Chondrocyte (in vitro differentiated cells): ENCODE measurements around the gene TBC1D4. TPM values are rescaled to one million over a fixed set of nuclear protein-coding genes. Genes with fewer than 3 reads are reported as not detected.

Experiments
- DNase-seq: peaks from one replicate; pipeline ENCODE4 v3.0.0; 2021; ENCODE audit warnings: mixed read lengths, low spot score
- H3K27ac Mint-ChIP-seq: one replicate; pipeline ENCODE4 v1.8.0; 2021; ENCODE audit warnings: mild to moderate bottlenecking, moderate library complexity, mixed read lengths; ENCODE audit not compliant: unreplicated experiment
- H3K27me3 Mint-ChIP-seq: 2 replicates; pipeline ENCODE4 v1.8.0; 2021; ENCODE audit warnings: low read depth, mixed read lengths
- H3K36me3 Mint-ChIP-seq: 2 replicates; pipeline ENCODE4 v1.8.0; 2021; ENCODE audit warnings: low read depth, mixed read lengths
- H3K4me1 Mint-ChIP-seq: 2 replicates; pipeline ENCODE4 v1.8.0; 2021; ENCODE audit warnings: low read depth, mild to moderate bottlenecking, mixed read lengths
- H3K4me3 Mint-ChIP-seq: one replicate; pipeline ENCODE4 v1.8.0; 2021; ENCODE audit warnings: mild to moderate bottlenecking, moderate library complexity, mixed read lengths; ENCODE audit not compliant: unreplicated experiment
- H3K9me3 Mint-ChIP-seq: 2 replicates; pipeline ENCODE4 v1.8.0; 2021; ENCODE audit warnings: low read depth, mixed read lengths
- total RNA-seq: library from RNA; stranded (reverse); gene quantifications from 3 replicates; pipeline ENCODE4 v1.2.1, GENCODE V29; 2021
- TF ChIP-seq, protein P1 (sequence below): fragments of 200-600 bp; sonication (generic); IDR thresholded peaks from 2 replicates; pipeline ENCODE4 v1.5.0; 2021; ENCODE audit warnings: antibody characterized with exemption, mild to moderate bottlenecking, moderate library complexity

The TBC1D4 gene
- total RNA-seq, 1 donor from 2014 or later = 5.7 TPM

DNA sequence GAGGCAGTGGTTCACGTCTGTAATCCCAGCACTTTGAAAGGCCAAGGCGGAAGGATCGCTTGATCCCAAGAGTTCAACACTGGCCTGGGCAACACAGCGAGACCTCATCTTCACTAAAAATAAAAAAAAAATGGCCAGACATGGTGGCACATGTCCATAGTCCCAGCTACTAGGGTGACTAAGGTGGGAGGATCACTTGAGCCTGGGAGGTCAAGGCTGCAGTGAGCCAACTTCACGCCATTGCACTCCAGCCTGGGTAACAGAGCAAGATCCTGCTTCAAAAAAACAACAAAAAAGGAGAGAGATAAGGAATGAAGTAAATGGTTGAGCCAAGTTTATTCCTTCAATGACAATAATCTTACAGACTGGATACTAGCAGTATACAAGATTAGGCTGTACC, 21.3 kb downstream of the TBC1D4 start:
- peaks cover 23% of the 10 kb centered on the region for H3K4me1 Mint-ChIP-seq
- no peak overlapping the region for H3K4me3 Mint-ChIP-seq
- H3K36me3 Mint-ChIP-seq = no peaks in the 10 kb centered on the region
- TF ChIP-seq, protein P1, sequence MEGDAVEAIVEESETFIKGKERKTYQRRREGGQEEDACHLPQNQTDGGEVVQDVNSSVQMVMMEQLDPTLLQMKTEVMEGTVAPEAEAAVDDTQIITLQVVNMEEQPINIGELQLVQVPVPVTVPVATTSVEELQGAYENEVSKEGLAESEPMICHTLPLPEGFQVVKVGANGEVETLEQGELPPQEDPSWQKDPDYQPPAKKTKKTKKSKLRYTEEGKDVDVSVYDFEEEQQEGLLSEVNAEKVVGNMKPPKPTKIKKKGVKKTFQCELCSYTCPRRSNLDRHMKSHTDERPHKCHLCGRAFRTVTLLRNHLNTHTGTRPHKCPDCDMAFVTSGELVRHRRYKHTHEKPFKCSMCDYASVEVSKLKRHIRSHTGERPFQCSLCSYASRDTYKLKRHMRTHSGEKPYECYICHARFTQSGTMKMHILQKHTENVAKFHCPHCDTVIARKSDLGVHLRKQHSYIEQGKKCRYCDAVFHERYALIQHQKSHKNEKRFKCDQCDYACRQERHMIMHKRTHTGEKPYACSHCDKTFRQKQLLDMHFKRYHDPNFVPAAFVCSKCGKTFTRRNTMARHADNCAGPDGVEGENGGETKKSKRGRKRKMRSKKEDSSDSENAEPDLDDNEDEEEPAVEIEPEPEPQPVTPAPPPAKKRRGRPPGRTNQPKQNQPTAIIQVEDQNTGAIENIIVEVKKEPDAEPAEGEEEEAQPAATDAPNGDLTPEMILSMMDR = no peak
- no peak for DNase-seq
- no peak overlapping the region for H3K27ac Mint-ChIP-seq
- peaks cover 2% of the 10 kb centered on the region for H3K9me3 Mint-ChIP-seq
- H3K27me3 Mint-ChIP-seq = no peaks in the 10 kb centered on the region

DNA sequence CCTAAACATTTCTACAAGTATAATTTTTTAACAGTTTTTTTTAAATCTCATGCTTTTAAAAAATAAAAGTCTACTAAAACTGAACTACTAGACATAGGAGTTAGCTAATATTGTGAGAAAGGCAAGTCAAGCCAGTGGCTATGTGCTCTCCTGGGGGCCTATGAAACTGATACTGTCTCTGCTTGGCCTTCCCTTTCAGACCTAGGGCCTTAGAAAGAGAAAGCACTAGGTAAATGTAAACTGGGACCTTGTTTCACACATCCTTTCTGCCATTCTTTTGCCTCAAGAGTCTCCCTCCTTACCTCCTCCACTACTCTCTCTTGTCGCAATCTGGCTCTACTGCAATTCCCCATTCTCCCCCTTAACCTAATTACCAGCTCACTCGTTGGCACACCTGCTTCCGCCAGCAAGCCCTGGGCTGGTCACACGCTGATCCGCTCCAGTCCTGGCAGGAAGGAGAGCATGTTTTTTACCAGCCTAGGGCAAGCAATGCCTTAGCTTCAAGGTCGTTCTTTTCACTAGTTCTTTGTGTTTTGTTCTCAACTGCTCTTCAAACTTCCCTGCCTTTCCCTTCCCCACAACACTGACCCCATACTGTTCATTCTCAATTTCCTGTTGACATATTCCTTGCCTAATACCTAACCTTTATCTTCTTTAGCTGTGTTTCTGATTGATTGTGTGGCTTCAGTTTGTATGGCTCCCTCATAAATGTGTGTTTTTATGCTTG, 23.1 kb downstream of the TBC1D4 start:
- no peaks in the 10 kb centered on the region for H3K9me3 Mint-ChIP-seq
- H3K4me3 Mint-ChIP-seq = no peak overlapping the region
- no peaks in the 10 kb centered on the region for H3K27me3 Mint-ChIP-seq
- H3K4me1 Mint-ChIP-seq = peaks cover 23% of the 10 kb centered on the region
- TF ChIP-seq, protein P1 = no peak
- H3K27ac Mint-ChIP-seq = no peak overlapping the region
- DNase-seq = no peak
- no peaks in the 10 kb centered on the region for H3K36me3 Mint-ChIP-seq

DNA sequence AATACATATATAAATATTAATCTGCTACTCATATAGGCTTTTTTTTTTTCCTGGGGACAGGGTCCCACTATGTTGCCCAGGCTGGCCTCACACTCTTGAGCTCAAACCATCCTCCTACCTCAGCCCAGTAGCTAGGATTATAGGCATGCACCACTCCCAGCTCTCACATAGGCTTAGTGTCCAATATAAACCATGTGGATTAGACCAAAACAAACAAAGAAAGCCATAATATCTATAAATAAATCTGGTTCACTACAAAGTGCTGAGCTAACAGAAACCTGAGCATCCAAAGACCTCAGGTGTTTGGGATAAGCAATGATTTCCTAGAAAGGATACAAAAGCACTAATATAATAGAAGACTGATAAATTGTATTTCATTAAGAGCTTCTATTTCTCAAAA, 26.0 kb downstream of the TBC1D4 start:
- Mint-ChIP-seq H3K27ac (no peak overlapping the region), H3K4me1 (peaks cover 19% of the 10 kb centered on the region), H3K27me3 (no peaks in the 10 kb centered on the region), H3K9me3 (no peaks in the 10 kb centered on the region), H3K36me3 (no peaks in the 10 kb centered on the region), H3K4me3 (no peak overlapping the region)
- TF ChIP-seq, protein P1 = no peak
- no peak for DNase-seq

DNA sequence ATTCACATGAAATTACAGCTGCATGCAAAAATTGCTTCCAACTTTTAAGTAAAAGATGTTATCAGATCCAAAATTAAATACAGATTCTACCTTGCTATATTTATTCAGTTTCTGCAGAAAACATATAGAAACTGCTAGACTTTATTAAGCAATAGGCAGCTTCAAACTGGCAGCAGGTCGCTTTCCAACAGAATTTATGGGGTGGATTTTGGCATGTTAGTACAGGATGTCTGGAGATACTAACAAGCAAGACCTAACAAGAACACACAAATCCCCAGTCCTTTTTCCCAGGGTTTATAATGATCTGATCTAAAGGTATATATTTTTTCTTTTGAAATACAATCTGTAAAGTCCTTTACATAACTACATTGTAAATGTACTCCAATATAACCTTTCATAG, 27.5 kb downstream of the TBC1D4 start:
- peaks cover 9% of the 10 kb centered on the region for H3K4me1 Mint-ChIP-seq
- no peak for DNase-seq
- no peaks in the 10 kb centered on the region for H3K27me3 Mint-ChIP-seq
- TF ChIP-seq, protein P1 = no peak
- no peak overlapping the region for H3K4me3 Mint-ChIP-seq
- H3K27ac Mint-ChIP-seq = no peak overlapping the region
- H3K36me3 Mint-ChIP-seq = no peaks in the 10 kb centered on the region
- no peaks in the 10 kb centered on the region for H3K9me3 Mint-ChIP-seq

DNA sequence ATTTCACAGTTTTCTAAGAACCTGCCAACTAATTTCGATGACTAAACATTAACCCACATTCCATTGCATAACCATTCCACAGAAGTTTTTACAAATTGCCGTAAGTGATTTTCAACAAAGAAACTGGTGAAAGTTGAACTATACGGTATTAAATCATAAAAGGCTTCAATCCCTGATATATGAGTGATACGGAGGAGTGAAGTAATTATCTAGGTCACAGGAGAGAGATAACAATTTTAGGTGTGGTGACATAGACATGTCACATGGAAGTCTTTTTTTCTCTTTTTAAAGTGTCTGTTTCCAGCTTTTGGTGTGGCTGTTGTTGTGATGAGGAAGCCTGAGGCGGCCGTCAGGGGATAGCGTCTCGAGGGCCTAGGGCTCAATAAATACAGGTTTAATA, 29.4 kb downstream of the TBC1D4 start:
- Mint-ChIP-seq H3K27ac (peak overlapping the region; percentile 73), H3K36me3 (no peaks in the 10 kb centered on the region), H3K27me3 (no peaks in the 10 kb centered on the region), H3K4me1 (peaks cover 5% of the 10 kb centered on the region), H3K9me3 (no peaks in the 10 kb centered on the region), H3K4me3 (peak overlapping the region; percentile 17)
- TF ChIP-seq, protein P1 = no peak
- DNase-seq = no peak
